AG04450 (cell line): Measurements from ENCODE around the gene GDF15. TPM values are rescaled to one million over a fixed set of nuclear protein-coding genes. Genes with fewer than 3 reads are reported as not detected.

Source experiments
- CTCF ChIA-PET: fragments of 300-600, 350-600 bp; formaldehyde crosslinking; extraction: SDS; loops from one replicate; lab custom pipeline; 2022; ENCODE audit warnings: antibody characterized with exemption, inconsistent platforms; lab: Charles Lee
- POLR2A ChIA-PET: fragments of 350-600 bp; formaldehyde crosslinking; extraction: SDS; loops from one replicate; lab custom pipeline; 2021; ENCODE audit warnings: antibody characterized with exemption, inconsistent platforms; lab: Yijun Ruan, JAX
- DNase-seq: peaks from one replicate; pipeline ENCODE4 v3.0.0-alpha.2; 2011; ENCODE audit warnings: low read depth, low spot score
- H3K27ac ChIP-seq: one replicate; pipeline ENCODE4 v1.5.1; 2012; ENCODE audit warnings: low read depth, low read length, control low read depth
- H3K27me3 ChIP-seq: one replicate; pipeline ENCODE4 v1.6.0; 2012; ENCODE audit warnings: low read length; ENCODE audit not compliant: control insufficient read depth, insufficient read depth
- H3K4me3 ChIP-seq: 2 replicates; pipeline ENCODE4 v1.5.1; 2011; ENCODE audit warnings: mild to moderate bottlenecking, low read depth, low read length, control low read depth
- H3K9me3 ChIP-seq: 2 replicates; pipeline ENCODE4 v1.5.1; 2012; ENCODE audit warnings: low read length; ENCODE audit not compliant: control insufficient read depth, insufficient read depth
- CTCF ChIP-seq: IDR thresholded peaks from 2 replicates; pipeline ENCODE4 v1.5.1; 2011; ENCODE audit warnings: low read depth, low read length, control low read depth, inconsistent platforms
- polyA plus RNA-seq: library from polyadenylated mRNA; depleted of rRNA; stranded (reverse); fragments of >200 nt; gene quantifications from 2 replicates; pipeline ENCODE4 v1.2.3, GENCODE V29; 2011

The GDF15 gene
- polyA plus RNA-seq, 1 experiment, result 25.0 TPM

GRCh38 chr19:18435178-18435841, 49.4 kb downstream of the GDF15 start:
- POLR2A ChIA-PET, result interaction anchor here (1.2 kb wide), 1 partner anchor 19 kb away, joined by 3 read pairs; no protein-coding TSS in a partner anchor
- TF ChIP-seq CTCF, result no peak
- no peaks in the 10 kb centered on the region for H3K27me3 ChIP-seq
- no peak overlapping the region for H3K4me3 ChIP-seq
- no peak for DNase-seq
- H3K27ac ChIP-seq, result no peak overlapping the region
- CTCF ChIA-PET, result interaction anchor here (0.9 to 1.2 kb wide), 2 partner anchors 16 to 17 kb away, joined by 3 read pairs; no protein-coding TSS in a partner anchor
- peaks cover 13% of the 10 kb centered on the region; the same call in 1 of the 2 replicates for H3K9me3 ChIP-seq

- CTCF ChIA-PET, result interaction anchor here (0.9 to 1.2 kb wide), 2 partner anchors 15 to 16 kb away, joined by 3 read pairs; no protein-coding TSS in a partner anchor
- no peak overlapping the region for H3K27ac ChIP-seq
- peaks cover 13% of the 10 kb centered on the region; the same call in 1 of the 2 replicates for H3K9me3 ChIP-seq
- POLR2A ChIA-PET, result interaction anchor here (0.8 kb wide), 1 partner anchor 16 kb away, joined by 3 read pairs; no protein-coding TSS in a partner anchor
- H3K27me3 ChIP-seq, result no peaks in the 10 kb centered on the region
- DNase-seq, result no peak
- no peak overlapping the region for H3K4me3 ChIP-seq
- no peak for TF ChIP-seq CTCF
Observed at GRCh38 chr19:18435842-18436670, 50.1 kb downstream of the GDF15 start.

- no peak for TF ChIP-seq CTCF
- Histone ChIP-seq H3K27ac (no peak overlapping the region), H3K27me3 (no peaks in the 10 kb centered on the region), H3K9me3 (peaks cover 13% of the 10 kb centered on the region; the same call in 1 of the 2 replicates), H3K4me3 (peak overlapping the region; percentile 69)
- no peak for DNase-seq
- ChIA-PET CTCF (interaction anchor here (0.6 to 1.1 kb wide), 2 partner anchors 25 to 90 kb away, joined by 3 to 5 read pairs; no protein-coding TSS in a partner anchor), POLR2A (interaction anchor here (0.8 to 1.0 kb wide), 5 partner anchors 11 to 121 kb away, joined by 3 to 4 read pairs (median 3); partner anchors contain the start of gene KXD1)
Observed at GRCh38 chr19:18436671-18437490, 50.9 kb downstream of the GDF15 start.

- H3K9me3 ChIP-seq, result peaks cover 13% of the 10 kb centered on the region; the same call in 1 of the 2 replicates
- no peak for TF ChIP-seq CTCF
- DNase-seq, result no peak
- no peaks in the 10 kb centered on the region for H3K27me3 ChIP-seq
- CTCF ChIA-PET, result interaction anchor here (0.6 to 1.1 kb wide), 2 partner anchors 24 to 91 kb away, joined by 3 to 5 read pairs; no protein-coding TSS in a partner anchor
- H3K27ac ChIP-seq, result peak within 1 kb of the TSS; percentile 39
- peak within 1 kb of the TSS; percentile 69 for H3K4me3 ChIP-seq
- POLR2A ChIA-PET, result interaction anchor here (0.8 to 1.0 kb wide), 4 partner anchors 12 to 120 kb away, joined by 3 to 4 read pairs (median 4); partner anchors contain the start of gene KXD1
Observed at GRCh38 chr19:18437491-18438330, 51.8 kb downstream of the GDF15 start, which contains the start of gene ISYNA1. Gene ISYNA1 (minus strand): TSS chr19:18438133. CDS start chr19:18437979, 154 bp downstream.
